HEK293 (cell line): ENCODE measurements around the gene ARPC5L.

Experiments
- CTCF ChIA-PET: fragments of 350-600 bp; formaldehyde crosslinking; extraction: SDS; loops from one replicate; lab custom pipeline; 2021; ENCODE audit warnings: antibody characterized with exemption; lab: Yijun Ruan, JAX
- POLR2A ChIA-PET: fragments of 300-600 bp; formaldehyde crosslinking; extraction: SDS; loops from one replicate; lab custom pipeline; 2020; ENCODE audit warnings: antibody characterized with exemption, inconsistent platforms; lab: Yijun Ruan, JAX
- H3K27ac ChIP-seq: fragments of 200-500 bp; sonication (Bioruptor generic); 2 replicates; pipeline ENCODE4 v1.5.1; 2014; ENCODE audit warnings: low read depth, low read length, control low read depth, inconsistent platforms; ENCODE audit errors: extremely low read depth
- H3K36me3 ChIP-seq, 2 experiments: fragments of 200-500 bp in 1 of 2; sonication (Bioruptor generic) in 1 of 2; 1 replicate in 1 of 2; 2 replicates in 1 of 2; pipeline ENCODE4 v1.5.1; 2014 to 2017; ENCODE audit warnings: inconsistent platforms in 2 of 2, low read length in 2 of 2; ENCODE audit not compliant: control insufficient read depth in 2 of 2, insufficient read depth in 1 of 2
- H3K4me1 ChIP-seq: fragments of 200-500 bp; sonication (Bioruptor generic); 2 replicates; pipeline ENCODE4 v1.5.1; 2014; ENCODE audit warnings: mild to moderate bottlenecking, low read length, inconsistent platforms; ENCODE audit not compliant: control insufficient read depth, insufficient read depth
- H3K4me3 ChIP-seq: 2 replicates; pipeline ENCODE4 v1.5.1; 2011; ENCODE audit warnings: low read depth, mild to moderate bottlenecking, control low read depth, low read length, moderate library complexity
- H3K9me3 ChIP-seq: fragments of 200-500 bp; sonication (Bioruptor generic); 2 replicates; pipeline ENCODE4 v1.5.1; 2014; ENCODE audit warnings: low read depth, low read length, inconsistent platforms; ENCODE audit not compliant: control insufficient read depth, insufficient read depth
- GFI1B ChIP-seq: fragments of 450-650 bp; formaldehyde crosslinking; IDR thresholded peaks from 2 replicates; pipeline ENCODE4 v1.5.1; 2016; ENCODE audit warnings: missing biosample characterization, missing genetic modification characterization
- OVOL3 ChIP-seq: fragments of 450-650 bp; formaldehyde crosslinking; IDR thresholded peaks from 2 replicates; pipeline ENCODE4 v1.5.1; 2016; ENCODE audit warnings: missing biosample characterization, missing genetic modification characterization
- SCRT1 ChIP-seq: fragments of 450-650 bp; formaldehyde crosslinking; IDR thresholded peaks from 2 replicates; pipeline ENCODE4 v1.5.1; 2016; ENCODE audit warnings: missing biosample characterization, missing genetic modification characterization, borderline replicate concordance
- TSHZ1 ChIP-seq: fragments of 450-650 bp; formaldehyde crosslinking; IDR thresholded peaks from 2 replicates; pipeline ENCODE4 v1.5.1; 2016; ENCODE audit warnings: missing biosample characterization, missing genetic modification characterization, borderline replicate concordance
- ZBTB1 ChIP-seq: fragments of 450-650 bp; formaldehyde crosslinking; IDR thresholded peaks from 2 replicates; pipeline ENCODE4 v1.5.1; 2016; ENCODE audit warnings: missing biosample characterization, missing genetic modification characterization
- ZBTB11 ChIP-seq: fragments of 450-650 bp; formaldehyde crosslinking; conservative IDR thresholded peaks from 2 replicates; pipeline ENCODE4 v1.5.1; 2016; ENCODE audit warnings: low read depth, missing biosample characterization, missing genetic modification characterization
- ZFP3 ChIP-seq: fragments of 450-650 bp; formaldehyde crosslinking; IDR thresholded peaks from 2 replicates; pipeline ENCODE4 v1.5.1; 2016; ENCODE audit warnings: low read depth, missing biosample characterization, missing genetic modification characterization
- ZNF138 ChIP-seq: fragments of 450-650 bp; formaldehyde crosslinking; IDR thresholded peaks from 2 replicates; pipeline ENCODE4 v1.5.1; 2016; ENCODE audit warnings: missing biosample characterization, missing genetic modification characterization, borderline replicate concordance
- ZNF146 ChIP-seq: fragments of 450-650 bp; formaldehyde crosslinking; IDR thresholded peaks from 2 replicates; pipeline ENCODE4 v1.5.1; 2016; ENCODE audit warnings: missing biosample characterization, missing genetic modification characterization
- ZNF174 ChIP-seq: fragments of 450-650 bp; formaldehyde crosslinking; IDR thresholded peaks from 2 replicates; pipeline ENCODE4 v1.5.0; 2017; ENCODE audit warnings: missing biosample characterization, mild to moderate bottlenecking, missing genetic modification characterization
- ZNF26 ChIP-seq: fragments of 450-650 bp; formaldehyde crosslinking; IDR thresholded peaks from 2 replicates; pipeline ENCODE4 v1.5.1; 2016; ENCODE audit warnings: missing biosample characterization, missing genetic modification characterization
- ZNF280C ChIP-seq: fragments of 450-650 bp; formaldehyde crosslinking; IDR thresholded peaks from 2 replicates; pipeline ENCODE4 v1.5.1; 2016; ENCODE audit warnings: missing biosample characterization, missing genetic modification characterization
- ZNF362 ChIP-seq: fragments of 450-650 bp; formaldehyde crosslinking; IDR thresholded peaks from 2 replicates; pipeline ENCODE4 v1.5.1; 2016; ENCODE audit warnings: missing biosample characterization, missing genetic modification characterization
- ZNF404 ChIP-seq: fragments of 450-650 bp; formaldehyde crosslinking; IDR thresholded peaks from 2 replicates; pipeline ENCODE4 v1.5.1; 2017; ENCODE audit warnings: missing biosample characterization, missing genetic modification characterization
- ZNF560 ChIP-seq: fragments of 450-650 bp; formaldehyde crosslinking; IDR thresholded peaks from 2 replicates; pipeline ENCODE4 v1.5.1; 2017; ENCODE audit warnings: missing biosample characterization, missing genetic modification characterization, borderline replicate concordance
- ZNF624 ChIP-seq: fragments of 450-650 bp; formaldehyde crosslinking; IDR thresholded peaks from 2 replicates; pipeline ENCODE4 v1.5.1; 2017; ENCODE audit warnings: missing biosample characterization, missing genetic modification characterization
- ZNF658 ChIP-seq: fragments of 450-650 bp; formaldehyde crosslinking; IDR thresholded peaks from 2 replicates; pipeline ENCODE4; 2016; ENCODE audit warnings: missing biosample characterization, missing genetic modification characterization
- ZNF776 ChIP-seq: fragments of 450-650 bp; formaldehyde crosslinking; IDR thresholded peaks from 2 replicates; pipeline ENCODE4 v1.5.0; 2017; ENCODE audit warnings: missing biosample characterization, missing genetic modification characterization, borderline replicate concordance
- ZNF785 ChIP-seq: fragments of 450-650 bp; formaldehyde crosslinking; IDR thresholded peaks from 2 replicates; pipeline ENCODE4 v1.5.1; 2016; ENCODE audit warnings: missing biosample characterization, missing genetic modification characterization
- ZNF837 ChIP-seq: fragments of 450-650 bp; formaldehyde crosslinking; IDR thresholded peaks from 2 replicates; pipeline ENCODE4 v1.5.1; 2016; ENCODE audit warnings: missing biosample characterization, missing genetic modification characterization

The ARPC5L gene

GRCh38 chr9:124882231-124882630, 20.3 kb downstream of the ARPC5L start:
- H3K9me3 ChIP-seq, result no peaks in the 10 kb centered on the region
- no peaks in the 10 kb centered on the region for H3K4me1 ChIP-seq
- H3K36me3 ChIP-seq, result peaks cover 0 to 79% of the 10 kb centered on the region in 2 experiments; a peak in 1 of 3 replicates
- CTCF ChIA-PET, result no interaction called here
- POLR2A ChIA-PET, result interaction anchor here (1.4 kb wide), 1 partner anchor 12 kb away, joined by 4 read pairs; no protein-coding TSS in a partner anchor
- no peak overlapping the region for H3K27ac ChIP-seq
- no peak for TF ChIP-seq ZNF776 (tag by site-specific recombination)
- TF ChIP-seq ZNF280C (tag by site-specific recombination), result no peak
- TF ChIP-seq ZNF26 (tag by site-specific recombination), result no peak
- no peak for TF ChIP-seq ZNF785 (tag by site-specific recombination)
- no peak for TF ChIP-seq ZNF837 (tag by site-specific recombination)
- no peak for TF ChIP-seq ZNF624 (tag by site-specific recombination)
- TF ChIP-seq ZNF404 (tag by site-specific recombination), result no peak
- TF ChIP-seq ZBTB11, result no peak
- no peak for TF ChIP-seq GFI1B
- TF ChIP-seq ZNF146 (tag by site-specific recombination), result no peak
- no peak for TF ChIP-seq ZNF362 (tag by site-specific recombination)
- no peak for TF ChIP-seq ZNF174
- no peak for TF ChIP-seq ZFP3 (tag by site-specific recombination)
- no peak for TF ChIP-seq ZBTB1 (tag by site-specific recombination)
- TF ChIP-seq ZNF658 (tag by site-specific recombination), result no peak
- no peak for TF ChIP-seq ZNF560 (tag by site-specific recombination)
- no peak for TF ChIP-seq ZNF138 (tag by site-specific recombination)
- TF ChIP-seq TSHZ1 (tag by site-specific recombination), result no peak
- TF ChIP-seq OVOL3, result no peak
- no peak for TF ChIP-seq SCRT1 (tag by site-specific recombination)
- H3K4me3 ChIP-seq, result no peak overlapping the region
